Mesenchymal stem cell (in vitro differentiated cells and primary cell): Measurements from ENCODE around the gene CFI.

Experiments used
- DNase-seq: peaks from one replicate; pipeline ENCODE4 v3.0.0-alpha.2; 2013
- H2AFZ ChIP-seq: one replicate; pipeline ENCODE4 v1.6.1; 2013; ENCODE audit warnings: low read depth, mild to moderate bottlenecking, control low read depth, inconsistent platforms, low read length, moderate library complexity
- H2AK5ac ChIP-seq: 2 replicates; pipeline ENCODE4 v1.6.1; 2013; ENCODE audit warnings: low read length, moderate library complexity, mild to moderate bottlenecking, inconsistent platforms; ENCODE audit not compliant: severe bottlenecking
- H2BK120ac ChIP-seq: one replicate; pipeline ENCODE4 v1.6.1; 2013; ENCODE audit warnings: low read depth, mild to moderate bottlenecking, inconsistent platforms, low read length, moderate library complexity
- H2BK12ac ChIP-seq, 2 experiments: one replicate each; pipeline ENCODE4 v1.6.1; 2013; ENCODE audit warnings: inconsistent platforms in 2 of 2, low read length in 2 of 2, mild to moderate bottlenecking in 2 of 2, moderate library complexity in 2 of 2, control low read depth in 1 of 2
- H2BK15ac ChIP-seq: one replicate; pipeline ENCODE4 v1.6.1; 2013; ENCODE audit warnings: mild to moderate bottlenecking, low read depth, inconsistent platforms; ENCODE audit not compliant: poor library complexity, severe bottlenecking
- H2BK5ac ChIP-seq: 2 replicates; pipeline ENCODE4 v1.6.1; 2013; ENCODE audit warnings: low read depth, mild to moderate bottlenecking, low read length, control low read depth, inconsistent platforms; ENCODE audit not compliant: poor library complexity, severe bottlenecking
- H3K14ac ChIP-seq, 2 experiments: one replicate each; pipeline ENCODE4 v1.6.1; 2013; ENCODE audit warnings: inconsistent platforms in 2 of 2, low read length in 2 of 2, control low read depth in 1 of 2, mild to moderate bottlenecking in 1 of 2, moderate library complexity in 1 of 2
- H3K18ac ChIP-seq, 2 experiments: one replicate each; pipeline ENCODE4 v1.6.1; 2013; ENCODE audit warnings: inconsistent platforms in 2 of 2, low read length in 2 of 2, control low read depth in 1 of 2, low read depth in 1 of 2, mild to moderate bottlenecking in 1 of 2
- H3K23ac ChIP-seq, 2 experiments: one replicate each; pipeline ENCODE4 v1.6.1; 2013; ENCODE audit warnings: inconsistent platforms in 2 of 2, low read length in 2 of 2, mild to moderate bottlenecking in 2 of 2, moderate library complexity in 2 of 2, control low read depth in 1 of 2
- H3K27ac ChIP-seq: 2 replicates; pipeline ENCODE4 v1.5.1; 2013; ENCODE audit warnings: mild to moderate bottlenecking, moderate library complexity, low read length, control low read depth, inconsistent platforms; ENCODE audit not compliant: poor library complexity, severe bottlenecking
- H3K27me3 ChIP-seq, 2 experiments: 2 replicates each; pipeline versions ENCODE4 v1.6.1 to v1.7.0; 2013; ENCODE audit warnings: low read length in 2 of 2, mild to moderate bottlenecking in 2 of 2, moderate library complexity in 2 of 2, control low read depth in 1 of 2, inconsistent platforms in 1 of 2; ENCODE audit not compliant: control insufficient read depth in 1 of 2, insufficient read depth in 1 of 2
- H3K36me3 ChIP-seq, 2 experiments: 2 replicates each; pipeline versions ENCODE4 v1.6.1 to v1.7.0; 2013; ENCODE audit warnings: low read length in 2 of 2, control low read depth in 1 of 2, inconsistent platforms in 1 of 2, low read depth in 1 of 2, mild to moderate bottlenecking in 1 of 2; ENCODE audit not compliant: insufficient read depth in 2 of 2, control insufficient read depth in 1 of 2
- H3K4ac ChIP-seq, 2 experiments: one replicate each; pipeline ENCODE4 v1.6.1; 2013; ENCODE audit warnings: inconsistent platforms in 2 of 2, low read length in 2 of 2, mild to moderate bottlenecking in 2 of 2, moderate library complexity in 2 of 2, control low read depth in 1 of 2, low read depth in 1 of 2
- H3K4me1 ChIP-seq: 2 replicates; pipeline ENCODE4 v1.6.1; 2013; ENCODE audit warnings: low read depth, low read length, control low read depth; ENCODE audit not compliant: control insufficient read depth, insufficient read depth
- H3K4me2 ChIP-seq: 2 replicates; pipeline ENCODE4 v1.6.1; 2013; ENCODE audit warnings: low read length, mild to moderate bottlenecking, inconsistent platforms; ENCODE audit not compliant: poor library complexity, severe bottlenecking
- H3K4me3 ChIP-seq, 2 experiments: 2 replicates each; pipeline versions ENCODE4 v1.5.1 to v1.7.0; 2013; ENCODE audit warnings: low read length in 2 of 2, mild to moderate bottlenecking in 2 of 2, control low read depth in 1 of 2, low read depth in 1 of 2; ENCODE audit not compliant: insufficient read depth in 1 of 2
- H3K79me1 ChIP-seq: replicated peaks from 2 replicates; pipeline ENCODE4 v1.6.1; 2013; ENCODE audit warnings: mild to moderate bottlenecking, control low read depth, low read length, inconsistent platforms; ENCODE audit not compliant: poor library complexity, severe bottlenecking
- H3K9ac ChIP-seq: 2 replicates; pipeline ENCODE4 v1.7.0; 2013; ENCODE audit warnings: mild to moderate bottlenecking, low read length, moderate library complexity
- H3K9me3 ChIP-seq: 2 replicates; pipeline ENCODE4 v1.7.0; 2013; ENCODE audit warnings: mild to moderate bottlenecking, low read length; ENCODE audit not compliant: control insufficient read depth
- H4K8ac ChIP-seq: one replicate; pipeline ENCODE4 v1.6.1; 2013; ENCODE audit warnings: inconsistent platforms, mild to moderate bottlenecking, low read length, moderate library complexity
- H4K91ac ChIP-seq: one replicate; pipeline ENCODE4 v1.6.1; 2013; ENCODE audit warnings: mild to moderate bottlenecking, low read length, inconsistent platforms
- WGBS: methylation state at CpG from one replicate; pipeline ENCODE4 v1.1.7; 2013; ENCODE audit warnings: mixed read lengths; 5-methylcytosine and 5-hydroxymethylcytosine counted together

CFI gene

GRCh38 chr4:109826719-109827118, 24.9 kb upstream of the CFI start:
- Histone ChIP-seq H3K79me1 (peaks cover 6% of the 10 kb centered on the region), H2BK5ac (no peak overlapping the region), H4K91ac (no peak overlapping the region), H4K8ac (no peak overlapping the region), H3K14ac (no peak overlapping the region), H3K9me3 (no peaks in the 10 kb centered on the region), H3K23ac (no peak overlapping the region), H3K4me1 (no peaks in the 10 kb centered on the region), H3K27me3 (no peaks in the 10 kb centered on the region), H3K9ac (no peak overlapping the region), H3K4me3 (no peak overlapping the region), H3K4me2 (no peak overlapping the region), H2BK120ac (no peak overlapping the region), H3K27ac (no peak overlapping the region), H2BK15ac (no peak overlapping the region), H2AK5ac (no peak overlapping the region), H3K36me3 (peaks cover 6 to 47% of the 10 kb centered on the region in 2 experiments), H2AFZ (no peak overlapping the region), H3K18ac (no peak overlapping the region), H2BK12ac (no peak overlapping the region), H3K4ac (no peak overlapping the region)
- DNase-seq, result peak; percentile 38

DNA sequence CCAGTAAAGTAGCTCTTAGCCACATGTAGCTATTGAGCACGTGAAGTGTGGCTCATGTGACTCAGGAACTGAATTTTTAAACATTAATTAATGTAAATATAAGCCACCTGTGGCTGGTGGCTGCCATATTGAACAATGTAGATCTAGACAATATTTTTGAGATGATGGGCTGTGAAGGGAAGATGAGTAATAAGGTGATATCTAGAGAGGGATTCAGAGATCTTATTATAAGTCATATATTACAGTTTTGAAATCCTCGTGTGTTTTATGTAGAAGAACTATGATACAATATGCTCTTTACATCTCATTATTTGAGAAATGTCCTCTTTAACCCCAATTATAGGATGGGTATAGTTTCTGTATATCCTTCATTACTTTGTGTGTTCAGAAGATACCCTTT, 19.4 kb upstream of the CFI start:
- no peak overlapping the region for H2BK12ac ChIP-seq
- no peak overlapping the region for H3K4ac ChIP-seq
- H3K4me3 ChIP-seq, result no peak overlapping the region
- peaks cover 15% of the 10 kb centered on the region for H3K79me1 ChIP-seq
- no peak overlapping the region for H2BK120ac ChIP-seq
- no peak overlapping the region for H2BK5ac ChIP-seq
- no peak overlapping the region for H3K27ac ChIP-seq
- DNase-seq, result no peak
- H3K23ac ChIP-seq, result no peak overlapping the region
- H3K14ac ChIP-seq, result no peak overlapping the region
- no peak overlapping the region for H3K4me2 ChIP-seq
- no peak overlapping the region for H3K18ac ChIP-seq
- H3K4me1 ChIP-seq, result no peaks in the 10 kb centered on the region
- no peaks in the 10 kb centered on the region for H3K9me3 ChIP-seq
- no peak overlapping the region for H2AK5ac ChIP-seq
- H2AFZ ChIP-seq, result no peak overlapping the region
- H3K27me3 ChIP-seq, result no peaks in the 10 kb centered on the region
- peaks cover 14 to 76% of the 10 kb centered on the region in 2 experiments for H3K36me3 ChIP-seq
- WGBS, result no CpG with 5 or more reads among the region's 2 CpGs
- H4K8ac ChIP-seq, result no peak overlapping the region
- no peak overlapping the region for H4K91ac ChIP-seq
- no peak overlapping the region for H2BK15ac ChIP-seq
- H3K9ac ChIP-seq, result no peak overlapping the region

- Histone ChIP-seq H3K9me3 (no peaks in the 10 kb centered on the region), H3K79me1 (peaks cover 18% of the 10 kb centered on the region), H2BK5ac (no peak overlapping the region), H3K14ac (no peak overlapping the region), H4K91ac (no peak overlapping the region), H3K27me3 (no peaks in the 10 kb centered on the region), H3K9ac (no peak overlapping the region), H3K23ac (no peak overlapping the region), H2BK12ac (no peak overlapping the region), H3K36me3 (peaks cover 14 to 75% of the 10 kb centered on the region in 2 experiments), H2BK120ac (no peak overlapping the region), H2AFZ (no peak overlapping the region), H3K4ac (no peak overlapping the region), H2BK15ac (no peak overlapping the region), H3K27ac (no peak overlapping the region), H2AK5ac (no peak overlapping the region), H3K4me1 (no peaks in the 10 kb centered on the region), H4K8ac (no peak overlapping the region), H3K18ac (no peak overlapping the region), H3K4me3 (no peak overlapping the region), H3K4me2 (no peak overlapping the region)
- DNase-seq, result no peak
- WGBS, result 95% methylated on average over 1 of the region's 2 CpGs
Observed at GRCh38 chr4:109820563-109820962, 18.8 kb upstream of the CFI start.

GRCh38 chr4:109818268-109818667, 16.5 kb upstream of the CFI start:
- Histone ChIP-seq H3K4me2 (no peak overlapping the region), H4K8ac (no peak overlapping the region), H2BK5ac (no peak overlapping the region), H3K9ac (no peak overlapping the region), H2BK15ac (no peak overlapping the region), H3K36me3 (peaks cover 14 to 53% of the 10 kb centered on the region in 2 experiments), H3K23ac (no peak overlapping the region), H3K79me1 (peaks cover 18% of the 10 kb centered on the region), H3K4me1 (no peaks in the 10 kb centered on the region), H3K18ac (no peak overlapping the region), H3K27ac (no peak overlapping the region), H4K91ac (no peak overlapping the region), H2BK12ac (no peak overlapping the region), H2AFZ (no peak overlapping the region), H3K4ac (no peak overlapping the region), H3K14ac (no peak overlapping the region), H2AK5ac (no peak overlapping the region), H3K4me3 (no peak overlapping the region), H2BK120ac (no peak overlapping the region), H3K27me3 (no peaks in the 10 kb centered on the region), H3K9me3 (no peaks in the 10 kb centered on the region)
- 100% methylated on average over 4 of the region's 4 CpGs for WGBS
- no peak for DNase-seq
